ENCODE results near the gene PICALM. TPM values are rescaled to one million over a fixed set of nuclear protein-coding genes. Genes with fewer than 3 reads are reported as not detected.
A peak's percentile ranks its signal among the peaks of the same experiment; 100 is the strongest.

Gene PICALM
- total and polyA plus RNA-seq, 9 of the 15 experiments (the other 6 are each of a cell fraction or from before 2014, with no cell fraction given): 41.3 to 990 (median 309) TPM

GRCh38 chr11:86069408-86070101 lies 671 bp upstream of the PICALM start:
- in situ Hi-C loops (cut with MboI) (no loop called here), intact Hi-C loops (cut with micrococcal nuclease) (loop anchor here (1.0 to 5.0 kb wide), 6 partner anchors 40 to 407 kb away; no protein-coding TSS in a partner anchor)
- BruUV-seq (replicated peaks): TSS peak; percentile 94
- peak; percentile 1 for ATAC-seq
- H3K4me1 ChIP-seq (replicated peaks in 1 of 2; ENCODE audit: control insufficient read depth in 2 of 2, insufficient read depth in 2 of 2, low read length in 2 of 2): peaks cover 3 to 32% of the 10 kb centered on the region in 2 experiments; a peak in 4 of 5 replicates
- DNase-seq (ENCODE audit: extremely low read depth in 1 of 4, low spot score in 3 of 4): peak; percentile 12 to 83 (median 36)
- peaks cover 5% of the 10 kb centered on the region; the same call in 1 of the 3 replicates for H3K36me3 ChIP-seq (ENCODE audit: control insufficient read depth, insufficient read depth, low read length)
- peak overlapping the region; percentile 82 for H3K4me2 ChIP-seq (ENCODE audit: insufficient read depth, low read length)
- H2AFZ ChIP-seq (ENCODE audit: low read depth, low read length): peak overlapping the region; percentile 80
- peak; percentile 80 for FAIRE-seq
- ChIA-PET POLR2A (interaction anchor here (0.6 to 1.9 kb wide), 23 partner anchors 10 to 409 kb away, joined by 3 to 13 read pairs (median 4); partner anchors contain the start of gene EED), CTCF (ENCODE audit: low intra/inter-chr PET ratio) (interaction anchor here (0.7 kb wide), 2 partner anchors 13 to 149 kb away, joined by 3 to 4 read pairs; no protein-coding TSS in a partner anchor)
- no peaks in the 10 kb centered on the region for H3K27me3 ChIP-seq (ENCODE audit: control insufficient read depth in 2 of 2, insufficient read depth in 2 of 2, low read length in 2 of 2)
- H3K27ac ChIP-seq (ENCODE audit: extremely low read depth, low read depth, low read length): peak overlapping the region; percentile 99
- 0% methylated on average over 9 of the region's 14 CpGs for WGBS (ENCODE audit: insufficient coverage, low coverage, missing lambda C conversion rate)
- no peaks in the 10 kb centered on the region for H3K9me3 ChIP-seq (replicated peaks; ENCODE audit: control insufficient read depth, insufficient read depth, low read depth, low read length)
- 0 out of 2 replicates have a peak, but pooled peaks cover 6% of the 10 kb centered on the region for H4K20me1 ChIP-seq (replicated peaks; ENCODE audit: control insufficient read depth, insufficient read depth, low read length)
- H3K9me1 ChIP-seq (ENCODE audit: control insufficient read depth, insufficient read depth, low read length): no peaks in the 10 kb centered on the region
- H3K4me3 ChIP-seq: peak overlapping the region; percentile 25
- H3K9ac ChIP-seq (ENCODE audit: insufficient read depth in 1 of 2, low read depth in 2 of 2, low read length in 2 of 2): peak overlapping the region; percentile 39 to 90; a peak in 3 of 4 replicates
- H3K79me2 ChIP-seq (ENCODE audit: control insufficient read depth, insufficient read depth, low read length): peaks cover 44% of the 10 kb centered on the region
- TF ChIP-seq MTA1 (IDR thresholded peaks at IDR 0.05; ENCODE audit: borderline replicate concordance): peak; percentile 60; the same call in 1 of the 2 replicates
- TF ChIP-seq RBBP5 (IDR thresholded peaks at IDR 0.05; ENCODE audit: borderline replicate concordance, insufficient read depth, low read length, poor library complexity, severe bottlenecking): peak; percentile 44
- TF ChIP-seq ELF1 (tag; IDR thresholded peaks at IDR 0.05): peak; percentile 5; the same call in 1 of the 2 replicates
- peak in 1 of 2 experiments; percentile 73; a peak in 2 of 4 replicates for TF ChIP-seq RCOR1 (IDR thresholded peaks at IDR 0.05; ENCODE audit: borderline replicate concordance in 1 of 2, low read depth in 2 of 2, low read length in 2 of 2)
- peak; percentile 23 for TF ChIP-seq MXD1 (CRISPR knock-in tag; IDR thresholded peaks at IDR 0.05; ENCODE audit: borderline replicate concordance, poor library complexity, severe bottlenecking)
- TF ChIP-seq FOS (IDR thresholded peaks at IDR 0.05; ENCODE audit: extremely low read depth, insufficient read length): no peak
- TF ChIP-seq SMARCA4 (IDR thresholded peaks at IDR 0.05): peak; percentile 81
- TF ChIP-seq HSF4 (CRISPR knock-in tag; IDR thresholded peaks at IDR 0.05; ENCODE audit: borderline replicate concordance): 0 out of 2 replicates have a peak, but pooled peaks have one; percentile 6
- peak; percentile 47 for TF ChIP-seq NR2C1 (IDR thresholded peaks at IDR 0.05)
- peak; percentile 65 for TF ChIP-seq NR2C1 (tag; IDR thresholded peaks at IDR 0.05)
- TF ChIP-seq MAX (CRISPR knock-in tag; IDR thresholded peaks at IDR 0.05): peak; percentile 38
- peak; percentile 68 for TF ChIP-seq MEIS2 (IDR thresholded peaks at IDR 0.05; ENCODE audit: partially characterized antibody)
- peak; percentile 94 for TF ChIP-seq ZFX (CRISPR knock-in tag; IDR thresholded peaks at IDR 0.05)
- 0 out of 2 replicates have a peak, but pooled peaks have one; percentile 9 for TF ChIP-seq HINFP (tag; conservative IDR thresholded peaks at IDR 0.05; ENCODE audit: low read depth)
- peak; percentile 54; the same call in 1 of the 2 replicates for TF ChIP-seq THAP12 (CRISPR knock-in tag; IDR thresholded peaks at IDR 0.05)
- TF ChIP-seq CBFA2T3 (IDR thresholded peaks at IDR 0.05): peak; percentile 45; the same call in 1 of the 2 replicates

Measured in K562 (cell line).